SK-N-SH (cell line): Measurements from ENCODE around the gene DNAJB6. TPM values are rescaled to one million over a fixed set of nuclear protein-coding genes. Genes with fewer than 3 reads are reported as not detected.

Source experiments
- CTCF ChIA-PET: fragments of 300-600, 350-600 bp; formaldehyde crosslinking; extraction: SDS; loops from one replicate; lab custom pipeline; 2021; lab: Yijun Ruan, JAX
- POLR2A ChIA-PET: fragments of 350-600 bp; sonication (Branson Sonifier 250); formaldehyde crosslinking; extraction: SDS; loops from one replicate; lab custom pipeline; 2020; ENCODE audit warnings: antibody characterized with exemption, inconsistent platforms; lab: Yijun Ruan, JAX
- DNase-seq: peaks from one replicate; pipeline ENCODE4 v3.0.0; 2012
- H2AFZ ChIP-seq: fragments of 200-600 bp; sonication (generic); 2 replicates; pipeline ENCODE4 v1.8.1; 2016; ENCODE audit warnings: antibody characterized with exemption, mild to moderate bottlenecking, low read depth
- H3F3A ChIP-seq: fragments of 200-600 bp; sonication (generic); replicated peaks from 2 replicates; pipeline ENCODE3; 2016; ENCODE audit warnings: antibody characterized with exemption, mild to moderate bottlenecking; ENCODE audit not compliant: insufficient read depth
- H3K27ac ChIP-seq, 2 experiments: fragments of 200-500 bp in 1 of 2; fragments of 200-600 bp in 1 of 2; sonication (Bioruptor generic) in 1 of 2; sonication (generic), shearing (Covaris generic) in 1 of 2; 2 replicates each; pipeline versions ENCODE4 v1.5.1 to v1.6.1; 2014 to 2016; ENCODE audit warnings: low read depth in 2 of 2, inconsistent platforms in 1 of 2, low read length in 1 of 2, mild to moderate bottlenecking in 1 of 2, mixed read lengths in 1 of 2
- H3K27me3 ChIP-seq: fragments of 200-600 bp; sonication (generic), shearing (Covaris generic); 2 replicates; pipeline ENCODE4 v1.6.1; 2016; ENCODE audit warnings: mixed run types; ENCODE audit not compliant: insufficient read depth
- H3K36me3 ChIP-seq, 2 experiments: fragments of 200-500 bp in 1 of 2; fragments of 200-600 bp in 1 of 2; sonication (Bioruptor generic) in 1 of 2; sonication (generic) in 1 of 2; replicated peaks in 1 of 2; 2 replicates each; pipeline versions ENCODE3 to v1.5.1; 2014 to 2016; ENCODE audit warnings: low read length in 1 of 2, mild to moderate bottlenecking in 1 of 2; ENCODE audit not compliant: insufficient read depth in 2 of 2, control insufficient read depth in 1 of 2
- H3K4me1 ChIP-seq, 2 experiments: fragments of 200-500 bp in 1 of 2; fragments of 200-600 bp in 1 of 2; sonication (Bioruptor generic) in 1 of 2; sonication (generic), shearing (Covaris generic) in 1 of 2; 2 replicates each; pipeline versions ENCODE4 v1.5.1 to v1.6.1; 2014 to 2016; ENCODE audit warnings: low read depth in 1 of 2, low read length in 1 of 2, mixed run types in 1 of 2; ENCODE audit not compliant: insufficient read depth in 2 of 2, control insufficient read depth in 1 of 2
- H3K4me2 ChIP-seq: fragments of 200-600 bp; sonication (generic), shearing (Covaris generic); 2 replicates; pipeline ENCODE4 v1.6.1; 2017; ENCODE audit warnings: mixed run types
- H3K4me3 ChIP-seq, 2 experiments: fragments of 200-500 bp in 1 of 2; fragments of 200-600 bp in 1 of 2; sonication (Bioruptor generic) in 1 of 2; sonication (generic), shearing (Covaris generic) in 1 of 2; 2 replicates each; pipeline versions ENCODE4 v1.5.1 to v1.8.1; 2014 to 2016; ENCODE audit warnings: low read depth in 2 of 2, inconsistent platforms in 1 of 2, low read length in 1 of 2, mild to moderate bottlenecking in 1 of 2, mixed read lengths in 1 of 2, moderate library complexity in 1 of 2
- H3K79me2 ChIP-seq: fragments of 200-600 bp; sonication (generic); 2 replicates; pipeline ENCODE4 v1.8.1; 2017; ENCODE audit warnings: mild to moderate bottlenecking; ENCODE audit not compliant: insufficient read depth
- H3K9ac ChIP-seq: fragments of 200-600 bp; sonication (generic); 2 replicates; pipeline ENCODE4 v1.6.1; 2017; ENCODE audit warnings: mixed run types
- H3K9me2 ChIP-seq: fragments of 200-600 bp; sonication (generic); 2 replicates; pipeline ENCODE4 v1.6.1; 2017; ENCODE audit warnings: mixed run types
- H3K9me3 ChIP-seq: fragments of 200-600 bp; sonication (generic); 2 replicates; pipeline ENCODE4 v1.6.1; 2017; ENCODE audit warnings: mixed run types, mild to moderate bottlenecking, moderate library complexity
- H4K20me1 ChIP-seq: fragments of 200-600 bp; sonication (generic); 2 replicates; pipeline ENCODE4 v1.6.1; 2017; ENCODE audit warnings: mild to moderate bottlenecking, mixed run types; ENCODE audit not compliant: insufficient read depth
- CHD2 ChIP-seq: fragments of 150-350 bp; IDR thresholded peaks from 2 replicates; pipeline ENCODE4 v1.6.1; 2018; ENCODE audit warnings: low read length; ENCODE audit not compliant: partially characterized antibody
- CTCF ChIP-seq: fragments of 200-600 bp; sonication (generic); IDR thresholded peaks from 2 replicates; pipeline ENCODE4 v1.6.1; 2017; ENCODE audit warnings: antibody characterized with exemption, mild to moderate bottlenecking, moderate library complexity
- FOSL2 ChIP-seq: IDR thresholded peaks from 2 replicates; pipeline ENCODE4 v1.4.0; 2012; ENCODE audit warnings: low read depth, mild to moderate bottlenecking, moderate library complexity, borderline replicate concordance
- FOXJ3 ChIP-seq: sonication (generic); formaldehyde crosslinking; IDR thresholded peaks from 2 replicates; pipeline ENCODE4 v1.5.1; 2020; ENCODE audit warnings: mild to moderate bottlenecking, missing genetic modification reagents
- FOXM1 ChIP-seq: IDR thresholded peaks from 2 replicates; pipeline ENCODE4 v1.4.0; 2012; ENCODE audit warnings: low read depth, mild to moderate bottlenecking
- GABPA ChIP-seq: IDR thresholded peaks from 2 replicates; pipeline ENCODE4 v1.4.0; 2012; ENCODE audit warnings: low read depth, mild to moderate bottlenecking
- GATA2 ChIP-seq: sonication (generic); formaldehyde crosslinking; IDR thresholded peaks from 2 replicates; pipeline ENCODE4 v1.5.0; 2020; ENCODE audit warnings: mild to moderate bottlenecking, missing genetic modification reagents
- JUND ChIP-seq: IDR thresholded peaks from 2 replicates; pipeline ENCODE4 v1.4.0; 2012
- PBX3 ChIP-seq: IDR thresholded peaks from 2 replicates; pipeline ENCODE4; 2012
- RFX5 ChIP-seq: IDR thresholded peaks from 2 replicates; pipeline ENCODE4 v1.6.1; 2012; ENCODE audit warnings: mild to moderate bottlenecking, improper control_type of control experiment, low read length
- RXRA ChIP-seq: IDR thresholded peaks from 2 replicates; pipeline ENCODE4 v1.4.0; 2012; ENCODE audit warnings: low read depth, mild to moderate bottlenecking, borderline replicate concordance
- TEAD4 ChIP-seq: IDR thresholded peaks from 2 replicates; pipeline ENCODE4 v1.4.0; 2012; ENCODE audit warnings: mild to moderate bottlenecking, borderline replicate concordance; ENCODE audit not compliant: insufficient read depth
- USF2 ChIP-seq: fragments of 150-350 bp; IDR thresholded peaks from 2 replicates; pipeline ENCODE4 v1.6.1; 2017; ENCODE audit warnings: antibody characterized with exemption, low read length, low read depth, borderline replicate concordance
- YY1 ChIP-seq: IDR thresholded peaks from 2 replicates; pipeline ENCODE4 v1.4.0; 2012; ENCODE audit warnings: low read depth, mild to moderate bottlenecking
- ZBTB33 ChIP-seq: IDR thresholded peaks from 2 replicates; pipeline ENCODE4 v1.4.0; 2012; ENCODE audit warnings: low read depth, borderline replicate concordance
- WGBS: methylation state at CpG from one replicate; pipeline ENCODE4 v1.1.6; 2017; ENCODE audit warnings: low lambda C conversion rate; 5-methylcytosine and 5-hydroxymethylcytosine counted together
- polyA plus RNA-seq, 3 experiments: library from polyadenylated mRNA; depleted of rRNA; stranded (reverse); fragments of >200 nt; gene quantifications; 2 replicates each; pipeline ENCODE4 v1.2.3, GENCODE V29; 2012

DNAJB6 gene
- polyA plus RNA-seq, 1 of the 3 experiments (the other 2 are of a cell fraction), result 176 TPM

- H3K4me3 ChIP-seq, result no peak overlapping the region
- DNase-seq, result no peak
- H3K9me2 ChIP-seq, result no peaks in the 10 kb centered on the region
- POLR2A ChIA-PET, result no interaction called here
- H3K36me3 ChIP-seq, result no peaks in the 10 kb centered on the region
- H3K27me3 ChIP-seq, result no peaks in the 10 kb centered on the region
- no peaks in the 10 kb centered on the region for H3F3A ChIP-seq
- CTCF ChIA-PET, result interaction anchor here (1.0 kb wide), 1 partner anchor 18 kb away, joined by 4 read pairs; no protein-coding TSS in a partner anchor
- TF ChIP-seq ZBTB33, result no peak
- no peak for TF ChIP-seq FOXM1
- TF ChIP-seq RXRA, result no peak
- TF ChIP-seq GATA2 (CRISPR knock-in tag), result no peak
- no peak for TF ChIP-seq FOXJ3 (CRISPR knock-in tag)
- no peak for TF ChIP-seq GABPA
- no peak for TF ChIP-seq CHD2
- no peak for TF ChIP-seq FOSL2
- no peak for TF ChIP-seq YY1
- TF ChIP-seq PBX3, result no peak
- TF ChIP-seq JUND, result no peak
- no peak for TF ChIP-seq RFX5
- no peak overlapping the region for H3K4me2 ChIP-seq
- H3K9me3 ChIP-seq, result no peaks in the 10 kb centered on the region
- H3K4me1 ChIP-seq, result no peaks in the 10 kb centered on the region; a peak in 1 of 4 replicates
- H2AFZ ChIP-seq, result no peak overlapping the region
- H3K27ac ChIP-seq, result no peak overlapping the region
- WGBS, result 87% methylated on average over 3 of the region's 3 CpGs
- H3K79me2 ChIP-seq, result no peaks in the 10 kb centered on the region
- no peak overlapping the region for H3K9ac ChIP-seq
- no peaks in the 10 kb centered on the region for H4K20me1 ChIP-seq
Observed at GRCh38 chr7:157299317-157299612, 37.5 kb upstream of the DNAJB6 start.

GRCh38 chr7:157299613-157300368 is 37.0 kb upstream of the DNAJB6 start:
- DNase-seq, result peak; percentile 71
- 76% methylated on average over 21 of the region's 37 CpGs for WGBS
- Histone ChIP-seq H3K4me1 (no peaks in the 10 kb centered on the region; a peak in 1 of 4 replicates), H3K4me2 (no peak overlapping the region), H3K4me3 (no peak overlapping the region), H4K20me1 (no peaks in the 10 kb centered on the region), H3K9ac (no peak overlapping the region), H3K36me3 (no peaks in the 10 kb centered on the region), H2AFZ (no peak overlapping the region), H3K79me2 (no peaks in the 10 kb centered on the region), H3F3A (no peaks in the 10 kb centered on the region), H3K27me3 (no peaks in the 10 kb centered on the region), H3K27ac (no peak overlapping the region), H3K9me2 (no peaks in the 10 kb centered on the region), H3K9me3 (no peaks in the 10 kb centered on the region)
- CTCF ChIA-PET, result interaction anchor here (0.8 to 1.7 kb wide), 3 partner anchors 17 to 395 kb away, joined by 3 to 6 read pairs (median 4); no protein-coding TSS in a partner anchor
- TF ChIP-seq CHD2 (no peak), TEAD4 (no peak), ZBTB33 (no peak), CTCF (peak; percentile 25; the same call in 1 of the 2 replicates), USF2 (no peak)
- POLR2A ChIA-PET, result no interaction called here
